ENCODE measurements around the gene PIGV. TPM values are rescaled to one million over a fixed set of nuclear protein-coding genes. Genes with fewer than 3 reads are reported as not detected.

PIGV gene
- polyA plus RNA-seq, 1 donor from 2014 or later, result 4.7 TPM

GRCh38 chr1:26814377-26814776 is 26.6 kb downstream of the PIGV start:
- Histone ChIP-seq H4K20me1 (ENCODE audit: insufficient read depth) (no peaks in the 10 kb centered on the region), H3K9me3 (ENCODE audit: low read length) (no peaks in the 10 kb centered on the region), H3K4me3 (ENCODE audit: low read length) (no peak overlapping the region), H3F3A (ENCODE audit: insufficient read depth, low read length, poor library complexity, severe bottlenecking) (no peaks in the 10 kb centered on the region), H3K9ac (ENCODE audit: low read length) (no peak overlapping the region), H3K9me2 (ENCODE audit: insufficient read depth, low read length) (no peaks in the 10 kb centered on the region), H2AFZ (ENCODE audit: low read depth, low read length) (no peak overlapping the region), H3K79me2 (replicated peaks; ENCODE audit: insufficient read depth, low read length) (no peaks in the 10 kb centered on the region), H3K27me3 (ENCODE audit: insufficient read depth, low read depth, low read length) (no peaks in the 10 kb centered on the region), H3K27ac (ENCODE audit: low read length) (no peak overlapping the region), H3K4me2 (ENCODE audit: low read length) (no peak overlapping the region), H3K36me3 (ENCODE audit: insufficient read depth, low read length) (no peaks in the 10 kb centered on the region)
- no peak for TF ChIP-seq RAD21 (conservative IDR thresholded peaks at IDR 0.05)

- TF ChIP-seq TAF1 (IDR thresholded peaks at IDR 0.05; ENCODE audit: low read depth) (no peak), EP300 (conservative IDR thresholded peaks at IDR 0.05; ENCODE audit: poor library complexity, severe bottlenecking) (no peak)
- Histone ChIP-seq H3K9me2 (ENCODE audit: insufficient read depth, low read length) (no peaks in the 10 kb centered on the region), H3F3A (ENCODE audit: insufficient read depth, low read length, poor library complexity, severe bottlenecking) (no peaks in the 10 kb centered on the region), H3K4me2 (ENCODE audit: low read length) (no peak overlapping the region), H3K36me3 (ENCODE audit: insufficient read depth, low read length) (no peaks in the 10 kb centered on the region), H3K79me2 (replicated peaks; ENCODE audit: insufficient read depth, low read length) (no peaks in the 10 kb centered on the region), H2AFZ (ENCODE audit: low read depth, low read length) (no peak overlapping the region), H3K27me3 (ENCODE audit: insufficient read depth, low read depth, low read length) (no peaks in the 10 kb centered on the region), H3K9ac (ENCODE audit: low read length) (no peak overlapping the region), H3K4me3 (ENCODE audit: low read length) (no peak overlapping the region), H3K27ac (ENCODE audit: low read length) (no peak overlapping the region), H3K9me3 (ENCODE audit: low read length) (no peaks in the 10 kb centered on the region), H4K20me1 (ENCODE audit: insufficient read depth) (no peaks in the 10 kb centered on the region)
These were observed 27.1 kb downstream of the PIGV start for GRCh38 chr1:26814893-26815292.

- Histone ChIP-seq H3K27me3 (ENCODE audit: insufficient read depth, low read depth, low read length) (no peaks in the 10 kb centered on the region), H3K36me3 (ENCODE audit: insufficient read depth, low read length) (no peaks in the 10 kb centered on the region), H2AFZ (ENCODE audit: low read depth, low read length) (no peak overlapping the region), H3K9me2 (ENCODE audit: insufficient read depth, low read length) (no peaks in the 10 kb centered on the region), H3K4me3 (ENCODE audit: low read length) (no peak overlapping the region), H3K4me2 (ENCODE audit: low read length) (no peak overlapping the region), H3F3A (ENCODE audit: insufficient read depth, low read length, poor library complexity, severe bottlenecking) (no peaks in the 10 kb centered on the region), H3K27ac (ENCODE audit: low read length) (no peak overlapping the region), H3K9ac (ENCODE audit: low read length) (no peak overlapping the region), H3K79me2 (replicated peaks; ENCODE audit: insufficient read depth, low read length) (peaks cover 3% of the 10 kb centered on the region), H3K9me3 (ENCODE audit: low read length) (no peaks in the 10 kb centered on the region), H4K20me1 (ENCODE audit: insufficient read depth) (no peaks in the 10 kb centered on the region)
- no peak for TF ChIP-seq REST (IDR thresholded peaks at IDR 0.05; ENCODE audit: borderline replicate concordance)
- no peak for TF ChIP-seq TAF1 (IDR thresholded peaks at IDR 0.05; ENCODE audit: low read depth)
- no peak for TF ChIP-seq RAD21 (conservative IDR thresholded peaks at IDR 0.05)
- TF ChIP-seq SMC3 (conservative IDR thresholded peaks at IDR 0.05; ENCODE audit: poor library complexity), result no peak
- TF ChIP-seq CTCF (IDR thresholded peaks at IDR 0.05; ENCODE audit: poor library complexity, severe bottlenecking), result no peak
- TF ChIP-seq MXI1 (conservative IDR thresholded peaks at IDR 0.05; ENCODE audit: poor library complexity, severe bottlenecking), result no peak
- TF ChIP-seq EP300 (conservative IDR thresholded peaks at IDR 0.05; ENCODE audit: poor library complexity, severe bottlenecking), result no peak
- no peak for TF ChIP-seq POLR2AphosphoS5 (IDR thresholded peaks at IDR 0.05)
- no peak for TF ChIP-seq EZH2 (IDR thresholded peaks at IDR 0.05; ENCODE audit: borderline replicate concordance, insufficient read depth, low read length, poor library complexity, severe bottlenecking)
These were observed 33.1 kb downstream of the PIGV start for GRCh38 chr1:26820784-26821269.
